ENCODE measurements around the gene FMNL2. TPM values are rescaled to one million over a fixed set of nuclear protein-coding genes. Genes with fewer than 3 reads are reported as not detected.

FMNL2 gene
- total RNA-seq, 1 experiment from 2014 or later, result 33.6 TPM

DNA sequence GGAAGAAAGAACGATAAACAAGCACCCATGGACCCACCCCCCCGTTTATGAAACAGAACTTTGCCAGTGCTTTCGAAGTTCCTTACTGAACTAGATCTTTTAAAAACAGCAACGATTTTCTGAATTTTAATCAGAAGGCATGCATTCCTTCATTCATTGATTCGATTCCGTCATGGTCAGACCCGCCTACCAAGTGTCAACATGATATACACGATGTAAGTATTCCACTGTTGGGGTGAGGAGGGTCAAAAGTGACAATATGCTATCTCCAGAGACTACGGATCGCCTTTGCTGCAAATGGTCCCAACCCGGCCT is 316 bp upstream of the FMNL2 start:
- H3K79me1 ChIP-seq (ENCODE audit: insufficient read depth, low read depth, low read length, poor library complexity, severe bottlenecking), result peaks cover 4% of the 10 kb centered on the region
- Mint-ChIP-seq H3K4me3 (peak overlapping the region; percentile 89 to 92), H3K4me1 (peaks cover 36 to 41% of the 10 kb centered on the region in 2 experiments), H3K27ac (peak overlapping the region in 1 of 3 experiments; percentile 37; a peak in 3 of 7 replicates), H3K36me3 (ENCODE audit: insufficient read depth in 1 of 3, low read depth in 3 of 3) (no peaks in the 10 kb centered on the region), H3K9me3 (no peaks in the 10 kb centered on the region; a peak in 1 of 5 replicates), H3K27me3 (ENCODE audit: low read depth) (peaks cover 9% of the 10 kb centered on the region)
- H3K9me3 ChIP-seq (ENCODE audit: control insufficient read depth, low read depth, low read length), result no peaks in the 10 kb centered on the region
- H3K4me2 ChIP-seq (ENCODE audit: insufficient read depth, insufficient read length, low read length), result peak overlapping the region; percentile 73
- no peak overlapping the region for H3K4ac ChIP-seq (ENCODE audit: low read depth, low read length)
- no peaks in the 10 kb centered on the region for H3K4me1 ChIP-seq (ENCODE audit: insufficient read depth, low read length)
- peaks cover 4% of the 10 kb centered on the region; the same call in 1 of the 2 replicates for H3K79me2 ChIP-seq (ENCODE audit: insufficient read depth, low read length)
- H3K23me2 ChIP-seq (ENCODE audit: insufficient read length, low read depth, low read length, poor library complexity, severe bottlenecking), result peaks cover 12% of the 10 kb centered on the region
- no peak for DNase-seq
- no peak overlapping the region for H3K18ac ChIP-seq (ENCODE audit: insufficient read length, low read depth, low read length)
- no peak overlapping the region for H2BK15ac ChIP-seq (ENCODE audit: low read depth, low read length)
- H2BK120ac ChIP-seq (ENCODE audit: low read depth, low read length, poor library complexity, severe bottlenecking), result no peak overlapping the region
- H2BK5ac ChIP-seq (ENCODE audit: insufficient read length, low read length), result no peak overlapping the region
- H4K8ac ChIP-seq (replicated peaks; ENCODE audit: insufficient read length, low read depth, low read length), result no peak overlapping the region
- no peak for TF ChIP-seq CTCF (conservative IDR thresholded peaks at IDR 0.05)
- no peak overlapping the region for H3T11ph ChIP-seq (ENCODE audit: low read length)
- H2AFZ ChIP-seq (ENCODE audit: low read length), result peak overlapping the region; percentile 57
- H3K23ac ChIP-seq (ENCODE audit: insufficient read length, low read depth, low read length), result no peak overlapping the region
- no peak overlapping the region for H2BK12ac ChIP-seq (ENCODE audit: insufficient read length, low read depth, low read length)
- H2BK20ac ChIP-seq (ENCODE audit: low read depth, low read length, poor library complexity, severe bottlenecking), result no peak overlapping the region
- H3K14ac ChIP-seq (ENCODE audit: insufficient read depth, low read length), result no peak overlapping the region
- peak overlapping the region; percentile 1 for H3K9ac ChIP-seq (ENCODE audit: extremely low read depth, insufficient read length, low read length)
- H4K20me1 ChIP-seq (ENCODE audit: control insufficient read depth, insufficient read depth, insufficient read length), result no peaks in the 10 kb centered on the region
- no peak overlapping the region for H3K56ac ChIP-seq (ENCODE audit: insufficient read length, low read depth, low read length)
- H3K27ac ChIP-seq (ENCODE audit: insufficient read length, low read depth, low read length), result no peak overlapping the region
- no CpG with 5 or more reads among the region's 11 CpGs for WGBS (ENCODE audit: extremely low coverage, insufficient read length, low lambda C conversion rate)
- no peaks in the 10 kb centered on the region for H3K27me3 ChIP-seq (ENCODE audit: insufficient read depth, low read length)
- H4K91ac ChIP-seq (ENCODE audit: insufficient read length, low read depth, low read length), result no peak overlapping the region
- H2AK5ac ChIP-seq (ENCODE audit: insufficient read length, low read length), result no peak overlapping the region
- H4K5ac ChIP-seq (ENCODE audit: insufficient read length, low read depth, low read length), result no peak overlapping the region

Data from H9 (cell line).